Thoracic aorta (tissue), 2 donors: ENCODE measurements around the gene SERBP1. TPM values are rescaled to one million over a fixed set of nuclear protein-coding genes. Genes with fewer than 3 reads are reported as not detected.

Experiments
- ATAC-seq: fragments of 150-250 bp; one replicate; pipeline ENCODE4 v1.8.0; 2017; ENCODE audit warnings: low read depth; ENCODE audit not compliant: insufficient number of reproducible peaks, low FRiP score
- DNase-seq: peaks from one replicate; pipeline ENCODE4 v3.0.0-alpha.2; 2020; ENCODE audit warnings: low spot score
- H3K27ac ChIP-seq, 2 donors: fragments of 200-600 bp; sonication (generic); 1 replicate in 1 of 2; 2 replicates in 1 of 2; pipeline ENCODE4 v1.5.1; 2016; ENCODE audit warnings: mild to moderate bottlenecking in 2 of 2, moderate library complexity in 2 of 2
- H3K27me3 ChIP-seq: fragments of 200-600 bp; sonication (generic); replicated peaks from 2 replicates; pipeline ENCODE4 v1.6.0; 2016; ENCODE audit warnings: mild to moderate bottlenecking; ENCODE audit not compliant: insufficient read depth
- H3K36me3 ChIP-seq: fragments of 200-600 bp; sonication (generic); one replicate; pipeline ENCODE4 v1.5.1; 2016
- H3K4me1 ChIP-seq, 2 donors: fragments of 200-600 bp; sonication (generic); 1 replicate in 1 of 2; 2 replicates in 1 of 2; pipeline versions ENCODE4 v1.5.1 to v1.6.0; 2016; ENCODE audit warnings: low read depth in 2 of 2, mild to moderate bottlenecking in 1 of 2; ENCODE audit not compliant: control insufficient read depth in 1 of 2
- H3K4me3 ChIP-seq: fragments of 200-600 bp; sonication (generic); 2 replicates; pipeline ENCODE4 v1.5.1; 2016; ENCODE audit warnings: mild to moderate bottlenecking
- H3K9me3 ChIP-seq: fragments of 200-600 bp; sonication (generic); 2 replicates; pipeline ENCODE4 v1.5.1; 2016
- total RNA-seq, 2 donors: library from RNA; depleted of rRNA; stranded (reverse); fragments of >200 nt; gene quantifications; one replicate each; pipeline versions ENCODE4 v1.1.0 to v1.2.3, GENCODE V29; 2016
- TF ChIP-seq, protein P1 (sequence below): fragments of 200-600 bp; sonication (generic); IDR thresholded peaks from one replicate; pipeline ENCODE4 v1.5.1; 2019; ENCODE audit warnings: antibody characterized with exemption

The SERBP1 gene
- total RNA-seq, 2 donors from 2014 or later = 143 to 274 TPM

GRCh38 chr1:67382292-67382691 lies 47.9 kb downstream of the SERBP1 start:
- H3K4me1 ChIP-seq = peaks cover 0 to 16% of the 10 kb centered on the region in 2 donors
- no peaks in the 10 kb centered on the region for H3K36me3 ChIP-seq
- H3K4me3 ChIP-seq = no peak overlapping the region
- DNase-seq (no peak), ATAC-seq (no peak)
- no peaks in the 10 kb centered on the region for H3K27me3 ChIP-seq
- H3K27ac ChIP-seq = no peak overlapping the region
- no peaks in the 10 kb centered on the region for H3K9me3 ChIP-seq
- TF ChIP-seq, protein P1, sequence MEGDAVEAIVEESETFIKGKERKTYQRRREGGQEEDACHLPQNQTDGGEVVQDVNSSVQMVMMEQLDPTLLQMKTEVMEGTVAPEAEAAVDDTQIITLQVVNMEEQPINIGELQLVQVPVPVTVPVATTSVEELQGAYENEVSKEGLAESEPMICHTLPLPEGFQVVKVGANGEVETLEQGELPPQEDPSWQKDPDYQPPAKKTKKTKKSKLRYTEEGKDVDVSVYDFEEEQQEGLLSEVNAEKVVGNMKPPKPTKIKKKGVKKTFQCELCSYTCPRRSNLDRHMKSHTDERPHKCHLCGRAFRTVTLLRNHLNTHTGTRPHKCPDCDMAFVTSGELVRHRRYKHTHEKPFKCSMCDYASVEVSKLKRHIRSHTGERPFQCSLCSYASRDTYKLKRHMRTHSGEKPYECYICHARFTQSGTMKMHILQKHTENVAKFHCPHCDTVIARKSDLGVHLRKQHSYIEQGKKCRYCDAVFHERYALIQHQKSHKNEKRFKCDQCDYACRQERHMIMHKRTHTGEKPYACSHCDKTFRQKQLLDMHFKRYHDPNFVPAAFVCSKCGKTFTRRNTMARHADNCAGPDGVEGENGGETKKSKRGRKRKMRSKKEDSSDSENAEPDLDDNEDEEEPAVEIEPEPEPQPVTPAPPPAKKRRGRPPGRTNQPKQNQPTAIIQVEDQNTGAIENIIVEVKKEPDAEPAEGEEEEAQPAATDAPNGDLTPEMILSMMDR = no peak

- no peak for ATAC-seq
- H3K4me1 ChIP-seq = peaks cover 0 to 16% of the 10 kb centered on the region in 2 donors
Measured at GRCh38 chr1:67381154-67381553, 49.0 kb downstream of the SERBP1 start.

GRCh38 chr1:67377253-67377652 lies 52.9 kb downstream of the SERBP1 start:
- Histone ChIP-seq H3K27me3 (no peaks in the 10 kb centered on the region), H3K27ac (no peak overlapping the region), H3K9me3 (no peaks in the 10 kb centered on the region), H3K4me1 (peaks cover 0 to 3% of the 10 kb centered on the region in 2 donors), H3K4me3 (no peak overlapping the region), H3K36me3 (no peaks in the 10 kb centered on the region)
- ATAC-seq (no peak), DNase-seq (no peak)
- TF ChIP-seq, protein P1 = no peak

More at GRCh38 chr1:67381154-67381553, 49.0 kb downstream of the SERBP1 start:
- DNase-seq = no peak
- Histone ChIP-seq H3K36me3 (no peaks in the 10 kb centered on the region), H3K9me3 (no peaks in the 10 kb centered on the region), H3K27ac (no peak overlapping the region), H3K27me3 (no peaks in the 10 kb centered on the region), H3K4me3 (no peak overlapping the region)
- TF ChIP-seq, protein P1 = no peak

- H3K4me1 ChIP-seq = no peaks in the 10 kb centered on the region
- H3K36me3 ChIP-seq = no peaks in the 10 kb centered on the region
- H3K27ac ChIP-seq = no peak overlapping the region
- TF ChIP-seq, protein P1 = no peak
- no peaks in the 10 kb centered on the region for H3K9me3 ChIP-seq
- ATAC-seq (no peak), DNase-seq (no peak)
- no peaks in the 10 kb centered on the region for H3K27me3 ChIP-seq
- no peak overlapping the region for H3K4me3 ChIP-seq
Measured at GRCh38 chr1:67376381-67376780, 53.8 kb downstream of the SERBP1 start.

DNA sequence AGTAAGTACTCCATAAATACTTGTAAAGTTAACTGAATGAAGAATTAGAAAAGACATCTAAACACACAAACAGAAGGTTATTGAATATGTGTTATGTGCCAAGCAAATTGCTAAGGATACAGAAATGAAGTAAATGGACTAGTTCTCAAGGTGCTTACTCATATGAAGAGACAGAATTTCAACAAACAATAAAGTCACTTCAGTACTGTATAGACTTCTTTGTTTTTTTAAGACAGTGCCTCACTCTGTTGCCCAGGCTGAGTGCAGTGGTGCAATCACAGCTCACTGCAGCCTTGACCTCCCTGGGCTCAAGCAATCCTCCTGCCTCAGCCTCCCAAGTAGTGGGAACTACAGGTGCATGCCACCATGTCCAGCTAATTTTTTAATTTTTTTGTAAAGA lies 57.3 kb downstream of the SERBP1 start:
- Histone ChIP-seq H3K9me3 (no peaks in the 10 kb centered on the region), H3K27me3 (no peaks in the 10 kb centered on the region), H3K27ac (no peak overlapping the region), H3K4me3 (no peak overlapping the region), H3K36me3 (no peaks in the 10 kb centered on the region), H3K4me1 (no peaks in the 10 kb centered on the region)
- no peak for DNase-seq
- no peak for ATAC-seq
- TF ChIP-seq, protein P1 = no peak
